Smooth muscle cell (in vitro differentiated cells): ENCODE data around the gene SAG. TPM values are rescaled to one million over a fixed set of nuclear protein-coding genes. Genes with fewer than 3 reads are reported as not detected.
"Not testable (repeated sequence)": the region's sequence is repeated elsewhere in the genome, so short reads cannot be mapped to it uniquely, and the experiment has no call there.

Source experiments
- DNase-seq: peaks from one replicate; lab custom pipeline; 2025; ENCODE audit not compliant: unreplicated experiment; lab: John Stamatoyannopoulos, UW
- H2AFZ ChIP-seq: fragments of 200-600 bp; sonication (generic); 2 replicates; pipeline ENCODE4 v1.6.0; 2016; ENCODE audit warnings: antibody characterized with exemption, low read depth, mild to moderate bottlenecking
- H3F3A ChIP-seq: fragments of 200-600 bp; sonication (generic); 2 replicates; pipeline ENCODE4 v1.6.0; 2017; ENCODE audit warnings: antibody characterized with exemption, low read depth
- H3K27ac ChIP-seq: fragments of 200-600 bp; sonication (generic); 2 replicates; pipeline ENCODE4 v1.5.1; 2016; ENCODE audit warnings: low read depth, mild to moderate bottlenecking
- H3K27me3 ChIP-seq: fragments of 200-600 bp; sonication (generic); 2 replicates; pipeline ENCODE4 v1.6.1; 2016; ENCODE audit warnings: low read depth, mild to moderate bottlenecking
- H3K36me3 ChIP-seq: fragments of 200-600 bp; sonication (generic); 2 replicates; pipeline ENCODE4 v1.5.1; 2016; ENCODE audit warnings: low read depth
- H3K4me1 ChIP-seq: fragments of 200-600 bp; sonication (generic); 2 replicates; pipeline ENCODE4 v1.5.1; 2016; ENCODE audit warnings: low read depth
- H3K4me2 ChIP-seq: fragments of 200-600 bp; sonication (generic); 2 replicates; pipeline ENCODE4 v1.6.0; 2016; ENCODE audit warnings: mild to moderate bottlenecking
- H3K4me3 ChIP-seq: fragments of 200-600 bp; sonication (generic); 2 replicates; pipeline ENCODE4 v1.5.1; 2016; ENCODE audit warnings: mild to moderate bottlenecking
- H3K79me2 ChIP-seq: fragments of 200-600 bp; sonication (generic); 2 replicates; pipeline ENCODE4 v1.6.0; 2016; ENCODE audit warnings: low read depth, mild to moderate bottlenecking
- H3K9ac ChIP-seq: fragments of 200-600 bp; sonication (generic); 2 replicates; pipeline ENCODE4 v1.6.0; 2016; ENCODE audit warnings: low read depth
- H3K9me3 ChIP-seq: fragments of 200-600 bp; sonication (generic); replicated peaks from 2 replicates; pipeline ENCODE4 v1.5.1; 2016; ENCODE audit warnings: low read depth
- H4K20me1 ChIP-seq: fragments of 200-600 bp; sonication (generic); 2 replicates; pipeline ENCODE4 v1.6.0; 2016; ENCODE audit warnings: low read depth
- WGBS: methylation state at CpG from one replicate; pipeline ENCODE4 v1.1.7; 2016; ENCODE audit warnings: low lambda C conversion rate; 5-methylcytosine and 5-hydroxymethylcytosine counted together
- polyA plus RNA-seq: library from polyadenylated mRNA; unstranded; fragments of >200 nt; fragmentation: Nextera tagmentation; extraction: Ambion mirVana; gene quantifications from 2 replicates; pipeline ENCODE4 v1.2.1, GENCODE V29; 2016
- total RNA-seq: library from RNA; depleted of rRNA; stranded (reverse); fragments of >200 nt; gene quantifications from 2 replicates; pipeline ENCODE4 v1.2.3, GENCODE V29; 2014
- TF ChIP-seq, protein P1 (sequence below): fragments of 200-600 bp; sonication (generic); IDR thresholded peaks from 2 replicates; pipeline ENCODE4 v1.5.1; 2017; ENCODE audit warnings: borderline replicate concordance, mild to moderate bottlenecking, antibody characterized with exemption; ENCODE audit not compliant: insufficient read depth, poor library complexity, severe bottlenecking

SAG gene
- total and polyA plus RNA-seq, 2 experiments from 2014 or later, result not detected

GRCh38 chr2:233373316-233373715 lies 65.7 kb downstream of the SAG start:
- 53% methylated on average over 5 of the region's 5 CpGs for WGBS
- H3K4me1 ChIP-seq, result no peaks in the 10 kb centered on the region
- H3K36me3 ChIP-seq, result no peaks in the 10 kb centered on the region
- H4K20me1 ChIP-seq, result peaks cover 13% of the 10 kb centered on the region
- H3F3A ChIP-seq, result no peaks in the 10 kb centered on the region
- H3K4me3 ChIP-seq, result no peak overlapping the region
- H3K9me3 ChIP-seq, result no peaks in the 10 kb centered on the region
- peaks cover 90% of the 10 kb centered on the region for H3K79me2 ChIP-seq
- H3K27ac ChIP-seq, result no peak overlapping the region
- no peak overlapping the region for H2AFZ ChIP-seq
- no peaks in the 10 kb centered on the region for H3K27me3 ChIP-seq
- no peak overlapping the region for H3K9ac ChIP-seq
- TF ChIP-seq, protein P1, sequence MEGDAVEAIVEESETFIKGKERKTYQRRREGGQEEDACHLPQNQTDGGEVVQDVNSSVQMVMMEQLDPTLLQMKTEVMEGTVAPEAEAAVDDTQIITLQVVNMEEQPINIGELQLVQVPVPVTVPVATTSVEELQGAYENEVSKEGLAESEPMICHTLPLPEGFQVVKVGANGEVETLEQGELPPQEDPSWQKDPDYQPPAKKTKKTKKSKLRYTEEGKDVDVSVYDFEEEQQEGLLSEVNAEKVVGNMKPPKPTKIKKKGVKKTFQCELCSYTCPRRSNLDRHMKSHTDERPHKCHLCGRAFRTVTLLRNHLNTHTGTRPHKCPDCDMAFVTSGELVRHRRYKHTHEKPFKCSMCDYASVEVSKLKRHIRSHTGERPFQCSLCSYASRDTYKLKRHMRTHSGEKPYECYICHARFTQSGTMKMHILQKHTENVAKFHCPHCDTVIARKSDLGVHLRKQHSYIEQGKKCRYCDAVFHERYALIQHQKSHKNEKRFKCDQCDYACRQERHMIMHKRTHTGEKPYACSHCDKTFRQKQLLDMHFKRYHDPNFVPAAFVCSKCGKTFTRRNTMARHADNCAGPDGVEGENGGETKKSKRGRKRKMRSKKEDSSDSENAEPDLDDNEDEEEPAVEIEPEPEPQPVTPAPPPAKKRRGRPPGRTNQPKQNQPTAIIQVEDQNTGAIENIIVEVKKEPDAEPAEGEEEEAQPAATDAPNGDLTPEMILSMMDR, result no peak
- H3K4me2 ChIP-seq, result no peak overlapping the region
- DNase-seq, result no peak

GRCh38 chr2:233374776-233375175 lies 67.2 kb downstream of the SAG start:
- not testable (repeated sequence) for H3K9ac ChIP-seq, H3K4me3 ChIP-seq, H3K4me1 ChIP-seq, H3K9me3 ChIP-seq, H2AFZ ChIP-seq, DNase-seq, H3F3A ChIP-seq, H4K20me1 ChIP-seq, H3K4me2 ChIP-seq, H3K27me3 ChIP-seq, H3K27ac ChIP-seq, H3K36me3 ChIP-seq
- peaks cover 80% of the 10 kb centered on the region for H3K79me2 ChIP-seq
- 96% methylated on average over 11 of the region's 11 CpGs for WGBS

GRCh38 chr2:233375490-233376314 lies 68.1 kb downstream of the SAG start:
- TF ChIP-seq, protein P1, result no peak
- no peak overlapping the region for H3K27ac ChIP-seq
- no peak overlapping the region for H2AFZ ChIP-seq
- no peaks in the 10 kb centered on the region for H3K9me3 ChIP-seq
- H3K9ac ChIP-seq, result no peak overlapping the region
- H3K79me2 ChIP-seq, result peaks cover 71% of the 10 kb centered on the region
- 83% methylated on average over 10 of the region's 10 CpGs for WGBS
- H3K4me3 ChIP-seq, result no peak overlapping the region
- no peaks in the 10 kb centered on the region for H3K36me3 ChIP-seq
- no peaks in the 10 kb centered on the region for H3K4me1 ChIP-seq
- no peaks in the 10 kb centered on the region for H3F3A ChIP-seq
- H4K20me1 ChIP-seq, result peaks cover 15% of the 10 kb centered on the region
- no peak for DNase-seq
- no peaks in the 10 kb centered on the region for H3K27me3 ChIP-seq
- no peak overlapping the region for H3K4me2 ChIP-seq

GRCh38 chr2:233379034-233379433 lies 71.4 kb downstream of the SAG start:
- no peak overlapping the region for H2AFZ ChIP-seq
- H3K27me3 ChIP-seq, result no peaks in the 10 kb centered on the region
- H3F3A ChIP-seq, result no peaks in the 10 kb centered on the region
- H4K20me1 ChIP-seq, result peaks cover 31% of the 10 kb centered on the region
- no peak for DNase-seq
- no peak overlapping the region for H3K4me2 ChIP-seq
- H3K9ac ChIP-seq, result no peak overlapping the region
- TF ChIP-seq, protein P1, result no peak
- H3K9me3 ChIP-seq, result no peaks in the 10 kb centered on the region
- H3K27ac ChIP-seq, result no peak overlapping the region
- peaks cover under 1% of the 10 kb centered on the region for H3K4me1 ChIP-seq
- H3K79me2 ChIP-seq, result peaks cover 65% of the 10 kb centered on the region
- no peak overlapping the region for H3K4me3 ChIP-seq
- H3K36me3 ChIP-seq, result no peaks in the 10 kb centered on the region
- WGBS, result 87% methylated on average over 6 of the region's 6 CpGs
